ENCODE results near the gene ISM1.

Gene ISM1

DNA sequence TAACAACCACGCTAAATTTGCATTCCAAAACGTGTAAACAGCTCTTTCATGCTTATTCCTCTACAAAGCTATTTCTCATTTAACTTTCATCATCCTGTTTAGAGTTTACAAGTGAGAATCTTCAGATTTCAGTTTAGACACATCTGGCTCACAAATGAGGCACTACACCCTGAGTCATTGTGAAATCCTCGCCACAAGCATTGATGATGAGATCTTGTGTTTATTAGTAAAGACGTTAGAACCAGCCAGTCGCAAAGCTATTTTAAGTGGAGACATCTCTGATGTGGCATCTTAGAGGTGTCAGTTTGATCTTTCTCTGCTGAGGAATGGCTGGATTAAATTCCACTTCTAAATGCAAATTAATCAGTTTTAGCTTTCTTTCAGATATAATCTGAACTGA, 8.3 kb upstream of the ISM1 start:
- Histone ChIP-seq H3K4me1 (ENCODE audit: insufficient read depth, insufficient read length) (no peaks in the 10 kb centered on the region), H3K9ac (ENCODE audit: insufficient read length, low read depth) (no peak overlapping the region), H3K4me3 (ENCODE audit: insufficient read length, low read depth) (no peak overlapping the region), H3K9me3 (ENCODE audit: insufficient read depth, low read length) (no peaks in the 10 kb centered on the region), H3K36me3 (ENCODE audit: insufficient read depth, insufficient read length, low read length) (no peaks in the 10 kb centered on the region), H3K27me3 (ENCODE audit: insufficient read depth, insufficient read length) (peaks cover 4% of the 10 kb centered on the region)
- TF ChIP-seq ZNF274 (IDR thresholded peaks at IDR 0.05; ENCODE audit: low read depth, low read length) = no peak
- no peak for TF ChIP-seq YY1 (IDR thresholded peaks at IDR 0.05; ENCODE audit: insufficient read depth, insufficient read length)
- no peak for TF ChIP-seq SUZ12 (IDR thresholded peaks at IDR 0.05; ENCODE audit: extremely low read depth, insufficient read depth, insufficient read length)
- no peak for DNase-seq (ENCODE audit: low read depth, low spot score)

DNA sequence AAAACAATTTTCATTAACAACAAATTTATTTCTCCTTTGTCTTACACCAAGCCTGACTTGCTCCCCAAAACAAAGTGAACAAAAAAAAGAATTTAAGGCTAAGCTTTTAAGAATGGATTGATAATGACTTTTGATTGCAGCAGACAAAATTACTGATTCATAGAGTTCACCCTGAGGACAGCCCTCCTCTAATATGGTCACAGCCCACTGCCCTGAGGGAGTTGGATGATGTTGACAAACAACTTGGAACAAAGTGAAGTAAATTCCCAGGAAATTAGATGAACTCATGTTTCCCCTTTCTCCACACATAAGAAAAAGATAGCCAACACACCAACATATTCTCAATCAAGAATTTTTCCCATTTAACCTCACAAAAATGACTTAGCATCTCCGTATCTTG, 7.7 kb upstream of the ISM1 start:
- TF ChIP-seq YY1 (IDR thresholded peaks at IDR 0.05; ENCODE audit: insufficient read depth, insufficient read length) (no peak), ZNF274 (IDR thresholded peaks at IDR 0.05; ENCODE audit: low read depth, low read length) (no peak), SUZ12 (IDR thresholded peaks at IDR 0.05; ENCODE audit: extremely low read depth, insufficient read depth, insufficient read length) (no peak)
- DNase-seq (ENCODE audit: low read depth, low spot score) = no peak
- Histone ChIP-seq H3K9me3 (ENCODE audit: insufficient read depth, low read length) (no peaks in the 10 kb centered on the region), H3K9ac (ENCODE audit: insufficient read length, low read depth) (no peak overlapping the region), H3K4me1 (ENCODE audit: insufficient read depth, insufficient read length) (no peaks in the 10 kb centered on the region), H3K4me3 (ENCODE audit: insufficient read length, low read depth) (no peak overlapping the region), H3K36me3 (ENCODE audit: insufficient read depth, insufficient read length, low read length) (no peaks in the 10 kb centered on the region), H3K27me3 (ENCODE audit: insufficient read depth, insufficient read length) (peaks cover 9% of the 10 kb centered on the region)

DNA sequence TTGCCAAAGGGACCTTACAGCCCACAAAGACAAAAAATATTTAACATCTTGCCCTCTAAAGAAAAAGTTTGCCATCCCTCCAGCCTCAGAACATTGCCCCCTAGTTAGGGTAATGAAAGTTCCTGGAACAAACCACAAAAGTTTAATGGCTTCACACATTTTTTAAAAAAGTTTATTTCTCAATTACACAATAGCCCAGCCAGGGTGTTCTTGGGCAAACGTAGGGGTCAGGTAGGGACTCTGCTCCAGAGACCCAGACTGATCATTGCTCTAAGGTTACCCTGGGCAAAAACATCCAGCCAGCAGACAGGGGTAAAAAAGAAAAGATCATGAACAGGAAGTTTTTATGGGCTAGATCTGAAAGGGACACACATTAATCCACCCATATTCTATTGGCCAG, 4.5 kb upstream of the ISM1 start:
- Histone ChIP-seq H3K4me1 (ENCODE audit: insufficient read depth, insufficient read length) (no peaks in the 10 kb centered on the region), H3K36me3 (ENCODE audit: insufficient read depth, insufficient read length, low read length) (no peaks in the 10 kb centered on the region)

GRCh38 chr20:13219327-13220193, 1.5 kb upstream of the ISM1 start:
- H3K9me3 ChIP-seq (ENCODE audit: insufficient read depth, low read length) = no peaks in the 10 kb centered on the region
- no peaks in the 10 kb centered on the region for H3K4me1 ChIP-seq (ENCODE audit: insufficient read depth, insufficient read length)
- DNase-seq (ENCODE audit: low read depth, low spot score) = no peak
- H3K36me3 ChIP-seq (ENCODE audit: insufficient read depth, insufficient read length, low read length) = no peaks in the 10 kb centered on the region
- H3K4me3 ChIP-seq (ENCODE audit: insufficient read length, low read depth) = peak overlapping the region; percentile 39
- no peak for TF ChIP-seq SUZ12 (IDR thresholded peaks at IDR 0.05; ENCODE audit: extremely low read depth, insufficient read depth, insufficient read length)
- no peak for TF ChIP-seq ZNF274 (IDR thresholded peaks at IDR 0.05; ENCODE audit: low read depth, low read length)
- TF ChIP-seq YY1 (IDR thresholded peaks at IDR 0.05; ENCODE audit: insufficient read depth, insufficient read length) = no peak
- peak overlapping the region; percentile 56 for H3K9ac ChIP-seq (ENCODE audit: insufficient read length, low read depth)
- H3K27me3 ChIP-seq (ENCODE audit: insufficient read depth, insufficient read length) = peaks cover 63% of the 10 kb centered on the region

More for the DNA sequence above, 4.5 kb upstream of the ISM1 start:
- Histone ChIP-seq H3K27me3 (ENCODE audit: insufficient read depth, insufficient read length) (peaks cover 35% of the 10 kb centered on the region), H3K4me3 (ENCODE audit: insufficient read length, low read depth) (no peak overlapping the region), H3K9me3 (ENCODE audit: insufficient read depth, low read length) (no peaks in the 10 kb centered on the region), H3K9ac (ENCODE audit: insufficient read length, low read depth) (no peak overlapping the region)
- DNase-seq (ENCODE audit: low read depth, low spot score) = no peak
- no peak for TF ChIP-seq SUZ12 (IDR thresholded peaks at IDR 0.05; ENCODE audit: extremely low read depth, insufficient read depth, insufficient read length)
- no peak for TF ChIP-seq ZNF274 (IDR thresholded peaks at IDR 0.05; ENCODE audit: low read depth, low read length)
- TF ChIP-seq YY1 (IDR thresholded peaks at IDR 0.05; ENCODE audit: insufficient read depth, insufficient read length) = no peak

GRCh38 chr20:13220194-13220903, 725 bp upstream of the ISM1 start:
- peak; percentile 40 for TF ChIP-seq SUZ12 (IDR thresholded peaks at IDR 0.05; ENCODE audit: extremely low read depth, insufficient read depth, insufficient read length)
- no peak for TF ChIP-seq YY1 (IDR thresholded peaks at IDR 0.05; ENCODE audit: insufficient read depth, insufficient read length)
- H3K9me3 ChIP-seq (ENCODE audit: insufficient read depth, low read length) = no peaks in the 10 kb centered on the region
- DNase-seq (ENCODE audit: low read depth, low spot score) = no peak
- no peaks in the 10 kb centered on the region for H3K4me1 ChIP-seq (ENCODE audit: insufficient read depth, insufficient read length)
- peak overlapping the region; percentile 39 for H3K4me3 ChIP-seq (ENCODE audit: insufficient read length, low read depth)
- peaks cover 63% of the 10 kb centered on the region for H3K27me3 ChIP-seq (ENCODE audit: insufficient read depth, insufficient read length)
- no peaks in the 10 kb centered on the region for H3K36me3 ChIP-seq (ENCODE audit: insufficient read depth, insufficient read length, low read length)
- H3K9ac ChIP-seq (ENCODE audit: insufficient read length, low read depth) = peak overlapping the region; percentile 56

GRCh38 chr20:13221313-13221672, 219 bp downstream of the ISM1 start:
- H3K9ac ChIP-seq (ENCODE audit: insufficient read length, low read depth) = no peak overlapping the region
- TF ChIP-seq YY1 (IDR thresholded peaks at IDR 0.05; ENCODE audit: insufficient read depth, insufficient read length) (no peak), SUZ12 (IDR thresholded peaks at IDR 0.05; ENCODE audit: extremely low read depth, insufficient read depth, insufficient read length) (no peak), ZNF274 (IDR thresholded peaks at IDR 0.05; ENCODE audit: low read depth, low read length) (no peak)
- no peaks in the 10 kb centered on the region for H3K4me1 ChIP-seq (ENCODE audit: insufficient read depth, insufficient read length)
- H3K27me3 ChIP-seq (ENCODE audit: insufficient read depth, insufficient read length) = peaks cover 63% of the 10 kb centered on the region
- H3K36me3 ChIP-seq (ENCODE audit: insufficient read depth, insufficient read length, low read length) = no peaks in the 10 kb centered on the region
- peak overlapping the region; percentile 54 for H3K4me3 ChIP-seq (ENCODE audit: insufficient read length, low read depth)
- DNase-seq (ENCODE audit: low read depth, low spot score) = no peak
- H3K9me3 ChIP-seq (ENCODE audit: insufficient read depth, low read length) = peaks cover 4% of the 10 kb centered on the region; the same call in 1 of the 2 replicates

DNA sequence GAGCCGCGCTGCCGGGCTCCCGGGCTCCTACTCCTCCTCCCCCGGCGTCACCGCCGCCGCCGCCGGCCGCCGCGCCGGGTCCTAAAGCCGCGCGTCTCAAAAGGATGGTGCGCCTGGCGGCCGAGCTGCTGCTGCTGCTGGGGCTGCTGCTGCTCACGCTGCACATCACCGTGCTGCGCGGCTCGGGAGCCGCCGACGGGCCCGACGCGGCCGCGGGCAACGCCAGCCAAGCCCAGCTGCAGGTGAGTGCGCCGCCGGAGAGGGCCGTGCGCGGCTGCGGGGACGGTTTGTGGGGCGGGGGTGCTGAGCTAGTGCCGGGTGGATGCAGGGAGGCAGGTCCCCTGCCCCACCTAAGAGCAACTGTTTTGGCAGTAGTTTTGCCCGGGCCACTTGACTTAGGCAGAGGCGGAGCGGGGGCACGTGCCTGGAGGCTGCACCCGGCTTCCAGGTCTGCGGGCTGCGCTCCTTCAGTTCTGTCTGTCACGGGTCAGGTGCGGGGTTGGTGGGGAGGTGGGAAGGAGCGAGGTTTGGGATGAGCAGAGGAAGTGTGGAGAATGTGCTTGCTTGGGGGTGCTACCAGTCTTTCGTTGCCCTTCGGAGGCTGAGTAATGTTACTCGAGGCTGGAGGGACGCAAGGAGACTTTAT, 722 bp downstream of the ISM1 start:
- Histone ChIP-seq H3K27me3 (ENCODE audit: insufficient read depth, insufficient read length) (peaks cover 63% of the 10 kb centered on the region), H3K4me3 (ENCODE audit: insufficient read length, low read depth) (peak overlapping the region; percentile 54), H3K4me1 (ENCODE audit: insufficient read depth, insufficient read length) (no peaks in the 10 kb centered on the region), H3K36me3 (ENCODE audit: insufficient read depth, insufficient read length, low read length) (no peaks in the 10 kb centered on the region), H3K9ac (ENCODE audit: insufficient read length, low read depth) (peak overlapping the region; percentile 32), H3K9me3 (ENCODE audit: insufficient read depth, low read length) (peaks cover 7% of the 10 kb centered on the region)
- no peak for TF ChIP-seq ZNF274 (IDR thresholded peaks at IDR 0.05; ENCODE audit: low read depth, low read length)
- TF ChIP-seq SUZ12 (IDR thresholded peaks at IDR 0.05; ENCODE audit: extremely low read depth, insufficient read depth, insufficient read length) = no peak
- no peak for TF ChIP-seq YY1 (IDR thresholded peaks at IDR 0.05; ENCODE audit: insufficient read depth, insufficient read length)
- peak; percentile 42 for DNase-seq (ENCODE audit: low read depth, low spot score)
